ENCODE results near the gene SUPT3H.
"Not testable (repeated sequence)": the region's sequence is repeated elsewhere in the genome, so short reads cannot be mapped to it uniquely, and the experiment has no call there.

Gene SUPT3H

GRCh38 chr6:45278367-45278766 lies 99.4 kb downstream of the SUPT3H start:
- Histone ChIP-seq H3K36me3 (ENCODE audit: insufficient read depth, low read length) (no peaks in the 10 kb centered on the region), H3K4me1 (ENCODE audit: insufficient read depth, low read length) (no peaks in the 10 kb centered on the region), H3K9me3 (ENCODE audit: control insufficient read depth, insufficient read depth, low read length) (peaks cover 3% of the 10 kb centered on the region), H3K9ac (ENCODE audit: low read depth, low read length) (no peak overlapping the region)

- H3K9ac ChIP-seq (ENCODE audit: low read depth, low read length); H3K4me1 ChIP-seq (ENCODE audit: insufficient read depth, low read length); H3K9me3 ChIP-seq (ENCODE audit: control insufficient read depth, insufficient read depth, low read length); H3K36me3 ChIP-seq (ENCODE audit: insufficient read depth, low read length): not testable (repeated sequence)
Measured at GRCh38 chr6:45277741-45278140, 100.0 kb downstream of the SUPT3H start.

GRCh38 chr6:45275358-45275757 lies 102.4 kb downstream of the SUPT3H start:
- Histone ChIP-seq H3K4me1 (ENCODE audit: insufficient read depth, low read length) (no peaks in the 10 kb centered on the region), H3K36me3 (ENCODE audit: insufficient read depth, low read length) (no peaks in the 10 kb centered on the region; the same call in 1 of the 2 replicates), H3K9ac (ENCODE audit: low read depth, low read length) (no peak overlapping the region), H3K9me3 (ENCODE audit: control insufficient read depth, insufficient read depth, low read length) (peaks cover 5% of the 10 kb centered on the region; the same call in 1 of the 2 replicates)

- no peak overlapping the region for H3K9ac ChIP-seq (ENCODE audit: low read depth, low read length)
- H3K9me3 ChIP-seq (ENCODE audit: control insufficient read depth, insufficient read depth, low read length), result peaks cover 5% of the 10 kb centered on the region; the same call in 1 of the 2 replicates
- no peaks in the 10 kb centered on the region; the same call in 1 of the 2 replicates for H3K36me3 ChIP-seq (ENCODE audit: insufficient read depth, low read length)
- no peaks in the 10 kb centered on the region for H3K4me1 ChIP-seq (ENCODE audit: insufficient read depth, low read length)
Measured at GRCh38 chr6:45272626-45273025, 105.1 kb downstream of the SUPT3H start.

- no peaks in the 10 kb centered on the region for H3K4me1 ChIP-seq (ENCODE audit: insufficient read depth, low read length)
Measured at GRCh38 chr6:45265246-45265645, 112.5 kb downstream of the SUPT3H start.

GRCh38 chr6:45260696-45261095 lies 117.0 kb downstream of the SUPT3H start:
- Histone ChIP-seq H3K9ac (ENCODE audit: low read depth, low read length) (no peak overlapping the region), H3K9me3 (ENCODE audit: control insufficient read depth, insufficient read depth, low read length) (no peaks in the 10 kb centered on the region), H3K36me3 (ENCODE audit: insufficient read depth, low read length) (no peaks in the 10 kb centered on the region; the same call in 1 of the 2 replicates), H3K4me1 (ENCODE audit: insufficient read depth, low read length) (no peaks in the 10 kb centered on the region)

More at GRCh38 chr6:45265246-45265645, 112.5 kb downstream of the SUPT3H start:
- Histone ChIP-seq H3K36me3 (ENCODE audit: insufficient read depth, low read length) (no peaks in the 10 kb centered on the region), H3K9ac (ENCODE audit: low read depth, low read length) (no peak overlapping the region), H3K9me3 (ENCODE audit: control insufficient read depth, insufficient read depth, low read length) (no peaks in the 10 kb centered on the region)

GRCh38 chr6:45256697-45257695 lies 120.7 kb downstream of the SUPT3H start:
- Histone ChIP-seq H3K9ac (ENCODE audit: low read depth, low read length) (no peak overlapping the region), H3K4me1 (ENCODE audit: insufficient read depth, low read length) (no peaks in the 10 kb centered on the region), H3K36me3 (ENCODE audit: insufficient read depth, low read length) (no peaks in the 10 kb centered on the region; the same call in 1 of the 2 replicates), H3K9me3 (ENCODE audit: control insufficient read depth, insufficient read depth, low read length) (no peaks in the 10 kb centered on the region)

- no peaks in the 10 kb centered on the region for H3K4me1 ChIP-seq (ENCODE audit: insufficient read depth, low read length)
Measured at GRCh38 chr6:45255434-45255833, 122.3 kb downstream of the SUPT3H start.

GRCh38 chr6:45254253-45254652 lies 123.5 kb downstream of the SUPT3H start:
- Histone ChIP-seq H3K4me1 (ENCODE audit: insufficient read depth, low read length) (no peaks in the 10 kb centered on the region), H3K9ac (ENCODE audit: low read depth, low read length) (no peak overlapping the region), H3K9me3 (ENCODE audit: control insufficient read depth, insufficient read depth, low read length) (no peaks in the 10 kb centered on the region), H3K36me3 (ENCODE audit: insufficient read depth, low read length) (no peaks in the 10 kb centered on the region; the same call in 1 of the 2 replicates)

More at GRCh38 chr6:45255434-45255833, 122.3 kb downstream of the SUPT3H start:
- H3K9me3 ChIP-seq (ENCODE audit: control insufficient read depth, insufficient read depth, low read length), result no peaks in the 10 kb centered on the region
- H3K9ac ChIP-seq (ENCODE audit: low read depth, low read length), result no peak overlapping the region
- H3K36me3 ChIP-seq (ENCODE audit: insufficient read depth, low read length), result no peaks in the 10 kb centered on the region; the same call in 1 of the 2 replicates

GRCh38 chr6:45253453-45253852 lies 124.3 kb downstream of the SUPT3H start:
- H3K9ac ChIP-seq (ENCODE audit: low read depth, low read length), result no peak overlapping the region
- H3K36me3 ChIP-seq (ENCODE audit: insufficient read depth, low read length), result no peaks in the 10 kb centered on the region; the same call in 1 of the 2 replicates
- H3K4me1 ChIP-seq (ENCODE audit: insufficient read depth, low read length), result no peaks in the 10 kb centered on the region
- no peaks in the 10 kb centered on the region for H3K9me3 ChIP-seq (ENCODE audit: control insufficient read depth, insufficient read depth, low read length)

GRCh38 chr6:45231660-45232059 lies 146.1 kb downstream of the SUPT3H start:
- Histone ChIP-seq H3K36me3 (ENCODE audit: insufficient read depth, low read length) (no peaks in the 10 kb centered on the region), H3K4me1 (ENCODE audit: insufficient read depth, low read length) (no peaks in the 10 kb centered on the region), H3K9ac (ENCODE audit: low read depth, low read length) (no peak overlapping the region), H3K9me3 (ENCODE audit: control insufficient read depth, insufficient read depth, low read length) (no peaks in the 10 kb centered on the region)

- H3K36me3 ChIP-seq (ENCODE audit: insufficient read depth, low read length), result no peaks in the 10 kb centered on the region
- H3K9ac ChIP-seq (ENCODE audit: low read depth, low read length), result no peak overlapping the region
- no peaks in the 10 kb centered on the region for H3K4me1 ChIP-seq (ENCODE audit: insufficient read depth, low read length)
- no peaks in the 10 kb centered on the region for H3K9me3 ChIP-seq (ENCODE audit: control insufficient read depth, insufficient read depth, low read length)
Measured at GRCh38 chr6:45229416-45229815, 148.3 kb downstream of the SUPT3H start.

- H3K9ac ChIP-seq (ENCODE audit: low read depth, low read length), result no peak overlapping the region
- no peaks in the 10 kb centered on the region for H3K9me3 ChIP-seq (ENCODE audit: control insufficient read depth, insufficient read depth, low read length)
- H3K36me3 ChIP-seq (ENCODE audit: insufficient read depth, low read length), result no peaks in the 10 kb centered on the region
- no peaks in the 10 kb centered on the region for H3K4me1 ChIP-seq (ENCODE audit: insufficient read depth, low read length)
Measured at GRCh38 chr6:45226081-45226480, 151.7 kb downstream of the SUPT3H start.

- H3K4me1 ChIP-seq (ENCODE audit: insufficient read depth, low read length), result no peaks in the 10 kb centered on the region
- no peaks in the 10 kb centered on the region for H3K9me3 ChIP-seq (ENCODE audit: control insufficient read depth, insufficient read depth, low read length)
- no peak overlapping the region for H3K9ac ChIP-seq (ENCODE audit: low read depth, low read length)
- no peaks in the 10 kb centered on the region for H3K36me3 ChIP-seq (ENCODE audit: insufficient read depth, low read length)
Measured at GRCh38 chr6:45222380-45222779, 155.4 kb downstream of the SUPT3H start.

GRCh38 chr6:45215759-45216158 lies 162.0 kb downstream of the SUPT3H start:
- Histone ChIP-seq H3K9ac (ENCODE audit: low read depth, low read length) (no peak overlapping the region), H3K9me3 (ENCODE audit: control insufficient read depth, insufficient read depth, low read length) (no peaks in the 10 kb centered on the region), H3K4me1 (ENCODE audit: insufficient read depth, low read length) (peaks cover 12% of the 10 kb centered on the region), H3K36me3 (ENCODE audit: insufficient read depth, low read length) (no peaks in the 10 kb centered on the region)
